ENCODE results near the gene MBLAC1. TPM values are rescaled to one million over a fixed set of nuclear protein-coding genes. Genes with fewer than 3 reads are reported as not detected.

The MBLAC1 gene
- total RNA-seq, 1 experiment from 2014 or later: 3.2 TPM

GRCh38 chr7:100089458-100090196, 37.1 kb upstream of the MBLAC1 start:
- Histone ChIP-seq H3K27me3 (replicated peaks; ENCODE audit: control insufficient read depth, insufficient read depth, low read length) (no peaks in the 10 kb centered on the region), H3K9me3 (no peaks in the 10 kb centered on the region), H3K36me3 (ENCODE audit: control insufficient read depth, insufficient read depth, low read length) (peaks cover 2% of the 10 kb centered on the region; the same call in 1 of the 2 replicates), H3K4me3 (ENCODE audit: low read depth, low read length) (peak overlapping the region; percentile 76), H3K4me1 (0 out of 2 replicates have a peak, but pooled peaks cover 7% of the 10 kb centered on the region)
- ChIA-PET POLR2A (no interaction called here), CTCF (interaction anchor here (0.6 to 0.7 kb wide), 2 partner anchors 11 to 96 kb away, joined by 4 read pairs; no protein-coding TSS in a partner anchor)
- no peak for TF ChIP-seq CTCF (IDR thresholded peaks at IDR 0.05; ENCODE audit: insufficient read depth in 1 of 2, low read depth in 1 of 2, low read length in 1 of 2, severe bottlenecking in 1 of 2, unreplicated experiment in 1 of 2)
- Mint-ChIP-seq H3K9me3 (ENCODE audit: unreplicated experiment) (no peaks in the 10 kb centered on the region), H3K27ac (ENCODE audit: unreplicated experiment) (peak overlapping the region; percentile 71), H3K4me1 (ENCODE audit: low read depth, unreplicated experiment) (peaks cover 8% of the 10 kb centered on the region), H3K4me3 (ENCODE audit: unreplicated experiment) (peak overlapping the region; percentile 88), H3K27me3 (ENCODE audit: insufficient read depth, unreplicated experiment) (no peaks in the 10 kb centered on the region), H3K36me3 (ENCODE audit: insufficient read depth, unreplicated experiment) (peaks cover 60% of the 10 kb centered on the region)
- intact Hi-C loops (cut with micrococcal nuclease; ENCODE audit: unreplicated experiment): no loop called here
- no peak for DNase-seq
- no TSS peak for BruUV-seq (replicated peaks)

GRCh38 chr7:100090527-100091410, 36.0 kb upstream of the MBLAC1 start:
- no peaks in the 10 kb centered on the region for H3K27me3 Mint-ChIP-seq (ENCODE audit: insufficient read depth, unreplicated experiment)
- H3K4me1 Mint-ChIP-seq (ENCODE audit: low read depth, unreplicated experiment): peaks cover 8% of the 10 kb centered on the region
- H3K9me3 ChIP-seq: no peaks in the 10 kb centered on the region
- H3K4me1 ChIP-seq: 0 out of 2 replicates have a peak, but pooled peaks cover 7% of the 10 kb centered on the region
- no peak for TF ChIP-seq CTCF (IDR thresholded peaks at IDR 0.05; ENCODE audit: insufficient read depth in 1 of 2, low read depth in 1 of 2, low read length in 1 of 2, severe bottlenecking in 1 of 2, unreplicated experiment in 1 of 2)
- intact Hi-C loops (cut with micrococcal nuclease; ENCODE audit: unreplicated experiment): no loop called here
- POLR2A ChIA-PET: no interaction called here
- DNase-seq: no peak
- peak overlapping the region; percentile 45 for H3K27ac Mint-ChIP-seq (ENCODE audit: unreplicated experiment)
- H3K36me3 Mint-ChIP-seq (ENCODE audit: insufficient read depth, unreplicated experiment): peaks cover 71% of the 10 kb centered on the region
- peak overlapping the region; percentile 60 for H3K4me3 Mint-ChIP-seq (ENCODE audit: unreplicated experiment)
- H3K4me3 ChIP-seq (ENCODE audit: low read depth, low read length): no peak overlapping the region
- peaks cover 4% of the 10 kb centered on the region for H3K36me3 ChIP-seq (ENCODE audit: control insufficient read depth, insufficient read depth, low read length)
- TSS peak; percentile 81 for BruUV-seq (replicated peaks)
- H3K27me3 ChIP-seq (replicated peaks; ENCODE audit: control insufficient read depth, insufficient read depth, low read length): no peaks in the 10 kb centered on the region
- H3K9me3 Mint-ChIP-seq (ENCODE audit: unreplicated experiment): no peaks in the 10 kb centered on the region
- CTCF ChIA-PET: no interaction called here

- Mint-ChIP-seq H3K4me1 (ENCODE audit: low read depth, unreplicated experiment) (peaks cover 8% of the 10 kb centered on the region), H3K4me3 (ENCODE audit: unreplicated experiment) (no peak overlapping the region), H3K27ac (ENCODE audit: unreplicated experiment) (peak overlapping the region; percentile 45), H3K36me3 (ENCODE audit: insufficient read depth, unreplicated experiment) (peaks cover 79% of the 10 kb centered on the region), H3K27me3 (ENCODE audit: insufficient read depth, unreplicated experiment) (no peaks in the 10 kb centered on the region), H3K9me3 (ENCODE audit: unreplicated experiment) (no peaks in the 10 kb centered on the region)
- intact Hi-C loops (cut with micrococcal nuclease; ENCODE audit: unreplicated experiment): no loop called here
- TF ChIP-seq CTCF (IDR thresholded peaks at IDR 0.05; ENCODE audit: insufficient read depth in 1 of 2, low read depth in 1 of 2, low read length in 1 of 2, severe bottlenecking in 1 of 2, unreplicated experiment in 1 of 2): peak in 1 of 2 experiments; percentile 12
- ChIA-PET CTCF (no interaction called here), POLR2A (no interaction called here)
- Histone ChIP-seq H3K4me3 (ENCODE audit: low read depth, low read length) (no peak overlapping the region), H3K9me3 (no peaks in the 10 kb centered on the region), H3K4me1 (0 out of 2 replicates have a peak, but pooled peaks cover 7% of the 10 kb centered on the region), H3K36me3 (ENCODE audit: control insufficient read depth, insufficient read depth, low read length) (peaks cover 4% of the 10 kb centered on the region), H3K27me3 (replicated peaks; ENCODE audit: control insufficient read depth, insufficient read depth, low read length) (no peaks in the 10 kb centered on the region)
- DNase-seq: peak in 1 of 2 experiments; percentile 47
- BruUV-seq (replicated peaks): no TSS peak
Measured at GRCh38 chr7:100091411-100092181, 35.2 kb upstream of the MBLAC1 start.
